Stimulated activated CD4-positive, alpha-beta T cell treated with anti-CD3 and anti-CD28 coated beads, Interleukin-2, amount 100 ng/mL, for 24 hours (primary cell): ENCODE results near the gene EXOC4.

Source experiments
- DNase-seq, 2 donors: peaks; one replicate each; pipeline ENCODE4 v3.0.0-alpha.2; 2020

Gene EXOC4

DNA sequence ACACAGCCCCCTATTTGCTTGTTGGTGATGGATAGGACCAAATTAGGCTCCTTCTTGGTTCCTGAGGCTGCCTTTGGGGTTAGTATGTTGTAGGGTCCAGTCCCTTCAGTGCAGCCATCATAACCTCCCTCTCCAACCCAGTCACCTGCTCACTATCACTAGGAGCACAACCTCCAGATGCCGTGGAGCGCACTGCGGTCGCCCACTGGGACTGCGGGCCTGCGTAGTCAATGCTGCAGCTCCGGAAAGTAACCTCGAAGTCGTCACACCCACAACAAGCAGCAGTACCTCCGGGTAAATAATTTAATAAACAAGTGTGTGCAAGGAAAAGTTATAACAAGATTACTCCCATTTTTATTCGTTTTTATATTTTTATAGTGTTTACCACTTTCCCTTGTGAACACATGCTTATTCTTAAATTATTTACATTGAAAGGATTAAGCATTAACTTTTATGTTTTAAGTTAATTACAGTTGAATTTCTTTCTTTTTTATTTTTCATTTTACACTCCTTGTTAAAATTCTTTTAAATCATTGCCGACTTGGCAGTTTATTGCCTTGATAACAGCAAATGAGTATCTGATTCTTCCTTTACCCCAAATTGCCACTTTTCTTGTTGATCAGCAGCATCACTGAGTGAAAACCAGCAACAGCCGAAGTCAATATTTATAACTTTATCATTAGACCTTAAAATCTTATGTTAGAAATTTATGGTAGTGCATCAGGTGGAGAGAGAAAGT is 474.8 kb downstream of the EXOC4 start:
- DNase-seq: no peak

GRCh38 chr7:133730360-133730759 is 477.5 kb downstream of the EXOC4 start:
- no peak for DNase-seq

GRCh38 chr7:133733401-133733800 is 480.5 kb downstream of the EXOC4 start:
- no peak for DNase-seq

DNA sequence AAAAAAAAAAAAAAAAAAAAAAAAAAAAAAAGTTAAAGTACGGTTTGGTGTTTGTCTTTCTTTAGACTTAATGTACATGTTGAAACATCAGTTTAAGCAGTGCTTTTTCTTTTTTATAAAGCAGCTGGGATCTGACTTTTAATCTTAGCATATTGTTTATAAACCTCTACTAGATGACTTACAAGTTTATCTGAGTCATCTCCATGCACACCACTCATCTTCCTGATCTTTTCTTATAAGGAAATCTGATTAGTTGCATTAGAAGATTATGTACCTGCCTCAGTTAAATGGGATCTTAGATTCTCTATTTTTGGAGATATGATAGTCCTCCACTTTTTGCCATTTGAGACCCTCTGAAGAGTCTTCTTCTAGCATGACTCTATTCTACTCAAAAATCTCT is 482.3 kb downstream of the EXOC4 start:
- DNase-seq: no peak

DNA sequence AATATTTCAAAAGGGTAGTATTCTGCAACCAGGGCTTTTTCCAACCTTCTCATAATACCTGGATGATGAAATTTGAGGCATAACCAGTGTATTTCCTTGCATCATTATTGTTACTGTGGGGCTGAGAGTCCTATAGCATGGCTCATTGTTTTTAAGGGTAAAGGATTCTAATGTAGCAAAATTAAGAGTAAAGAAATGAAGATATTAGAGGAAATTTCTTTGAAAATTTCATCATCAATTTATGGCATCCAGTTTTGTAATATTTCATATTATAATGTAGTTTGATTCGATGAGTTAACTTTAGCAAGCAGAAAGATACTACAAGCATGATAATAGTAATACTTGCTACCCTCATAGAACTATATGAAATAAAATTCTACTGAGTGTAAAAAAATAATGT is 486.9 kb downstream of the EXOC4 start:
- no peak for DNase-seq

- no peak for DNase-seq
These were observed 488.2 kb downstream of the EXOC4 start for GRCh38 chr7:133741078-133741477.

DNA sequence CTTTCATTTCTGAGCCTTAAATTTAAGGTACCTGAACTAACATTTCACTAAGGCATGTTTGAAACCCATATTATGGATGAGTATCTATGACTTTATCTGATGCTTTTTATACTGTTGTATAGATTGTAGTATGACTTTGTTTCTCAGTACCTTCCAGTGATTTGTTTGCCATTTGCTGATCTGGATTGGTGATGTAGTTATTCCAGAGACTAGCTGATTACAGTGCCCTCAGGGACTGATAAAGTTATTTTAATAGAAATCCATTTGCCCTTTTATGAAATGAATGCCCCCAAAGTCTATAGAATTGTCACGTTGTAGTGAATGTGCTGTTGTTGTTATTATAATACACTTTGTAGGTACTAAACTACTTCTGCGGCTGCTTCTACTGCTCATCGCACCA is 488.8 kb downstream of the EXOC4 start:
- DNase-seq: no peak

DNA sequence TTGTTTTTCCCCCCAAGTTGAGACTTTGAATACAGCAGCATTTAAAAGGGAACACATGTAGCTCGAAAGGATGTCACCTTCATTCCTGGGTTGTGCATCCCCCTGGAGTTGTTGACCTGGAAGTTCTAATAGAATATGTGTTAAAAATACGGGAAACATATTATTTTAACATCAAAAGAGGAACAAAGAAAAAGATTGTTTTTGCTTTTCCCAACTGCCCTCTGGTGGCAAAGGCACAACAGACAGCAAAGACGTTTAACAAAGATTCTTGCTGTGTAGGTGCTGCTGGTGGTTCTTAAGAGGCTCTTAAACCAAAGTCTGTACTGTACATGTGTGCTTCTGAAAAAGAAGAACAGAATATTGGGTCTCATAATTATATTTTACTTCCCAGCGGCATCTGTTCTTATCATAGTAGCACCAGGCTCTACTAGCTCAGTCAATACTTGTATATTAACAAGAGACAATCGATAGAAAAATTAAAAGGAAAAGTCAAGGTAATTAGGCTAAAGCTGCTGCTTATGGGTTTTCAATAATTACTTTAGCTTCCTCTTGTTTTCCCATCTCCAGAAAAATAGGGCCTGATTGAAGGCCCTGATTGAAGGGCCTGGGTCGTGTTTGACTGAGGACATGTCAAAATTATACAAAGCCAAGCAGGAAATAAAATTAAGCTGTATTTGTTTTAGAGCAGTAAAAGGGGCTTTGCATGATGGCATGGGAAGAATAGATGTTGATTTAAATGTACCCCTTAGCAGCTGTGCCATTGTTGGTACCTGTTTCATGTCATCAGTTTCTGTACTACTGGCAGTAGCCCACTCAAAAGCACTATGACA is 490.0 kb downstream of the EXOC4 start:
- no peak for DNase-seq

DNA sequence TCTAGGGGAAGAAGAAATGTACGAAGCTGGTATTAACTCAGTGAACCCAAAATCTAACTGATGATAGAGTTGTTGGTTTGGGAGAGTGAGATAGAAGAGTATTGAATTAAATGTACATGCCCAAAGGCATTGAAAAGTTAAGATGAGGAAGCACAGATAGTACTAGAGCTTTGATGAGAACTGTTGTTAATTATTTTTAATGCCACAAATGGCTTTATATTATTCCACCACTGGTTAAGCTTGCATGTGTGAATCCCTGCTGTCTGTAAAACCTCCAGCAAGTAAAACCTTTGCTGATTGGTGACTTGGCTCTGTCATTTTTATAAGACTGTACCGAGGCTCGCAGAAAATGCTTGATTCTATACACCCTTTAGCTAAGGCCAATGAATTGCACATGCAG is 491.6 kb downstream of the EXOC4 start:
- no peak for DNase-seq

GRCh38 chr7:133746305-133746704 is 493.4 kb downstream of the EXOC4 start:
- no peak for DNase-seq

GRCh38 chr7:133746847-133747246 is 494.0 kb downstream of the EXOC4 start:
- no peak for DNase-seq

DNA sequence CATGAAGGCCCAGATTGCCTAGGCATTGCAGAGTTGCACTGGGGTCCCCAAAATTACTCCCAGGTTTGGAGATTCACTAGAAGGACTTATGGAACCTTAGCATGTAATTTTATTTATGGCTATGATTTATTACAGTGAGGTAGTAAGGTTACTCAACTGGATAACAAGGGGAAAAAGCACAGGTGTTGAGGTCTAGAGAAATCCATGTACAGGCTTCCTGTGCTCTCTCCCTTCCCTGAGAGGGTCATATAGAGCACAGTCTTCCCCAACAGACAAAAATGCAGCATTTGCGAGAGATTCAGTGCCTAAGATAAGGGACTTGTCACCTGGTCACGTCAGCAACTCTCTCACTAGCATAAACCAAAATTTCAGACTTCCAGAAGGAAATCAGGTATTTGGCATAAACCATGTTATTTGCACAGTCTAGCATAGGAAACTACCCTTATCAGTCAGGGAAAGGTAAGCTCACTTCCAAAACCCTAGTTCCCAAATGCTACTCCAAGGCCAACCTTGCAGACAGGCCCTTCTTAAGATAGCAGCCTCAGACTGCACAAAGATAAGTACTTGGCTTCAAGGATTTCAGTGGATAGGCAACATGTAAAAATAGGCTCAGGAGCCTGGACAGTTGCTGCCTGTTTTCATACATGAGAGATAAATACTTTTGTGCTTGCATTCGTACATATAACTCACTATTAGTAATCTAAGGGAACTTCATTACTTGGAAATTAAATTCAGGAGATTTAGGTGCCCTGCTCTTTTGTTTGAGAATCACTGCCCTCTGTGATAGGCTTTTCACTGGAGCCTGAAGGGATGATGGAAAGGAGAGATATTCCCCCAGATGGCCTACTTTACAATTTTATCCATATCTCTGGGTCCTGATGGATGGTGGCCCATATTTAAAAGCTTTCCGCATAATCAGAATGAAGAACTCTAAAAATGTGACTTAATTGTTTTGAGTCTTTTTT is 495.8 kb downstream of the EXOC4 start:
- no peak for DNase-seq

GRCh38 chr7:133750287-133750686 is 497.4 kb downstream of the EXOC4 start:
- no peak for DNase-seq

DNA sequence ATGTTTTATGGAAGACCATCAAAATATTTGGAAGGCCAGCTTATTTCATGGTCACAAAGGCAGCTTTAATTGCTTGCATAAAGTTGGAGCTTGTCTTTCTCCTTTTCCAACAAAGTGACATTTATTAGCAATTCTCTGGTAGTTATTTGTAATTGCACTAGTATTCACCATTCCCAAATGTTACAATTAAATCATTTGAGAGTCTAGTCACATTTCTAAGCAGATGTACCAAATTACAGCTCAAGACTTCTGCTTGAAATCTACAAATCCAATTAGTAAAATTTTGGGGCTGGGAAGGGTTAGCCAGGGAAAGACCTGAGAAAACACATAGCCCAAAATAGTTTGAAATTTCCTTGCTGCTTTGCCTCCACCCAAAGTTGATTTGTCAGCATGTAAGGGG is 498.2 kb downstream of the EXOC4 start:
- no peak for DNase-seq

GRCh38 chr7:133753513-133753912 is 500.6 kb downstream of the EXOC4 start:
- DNase-seq: no peak

DNA sequence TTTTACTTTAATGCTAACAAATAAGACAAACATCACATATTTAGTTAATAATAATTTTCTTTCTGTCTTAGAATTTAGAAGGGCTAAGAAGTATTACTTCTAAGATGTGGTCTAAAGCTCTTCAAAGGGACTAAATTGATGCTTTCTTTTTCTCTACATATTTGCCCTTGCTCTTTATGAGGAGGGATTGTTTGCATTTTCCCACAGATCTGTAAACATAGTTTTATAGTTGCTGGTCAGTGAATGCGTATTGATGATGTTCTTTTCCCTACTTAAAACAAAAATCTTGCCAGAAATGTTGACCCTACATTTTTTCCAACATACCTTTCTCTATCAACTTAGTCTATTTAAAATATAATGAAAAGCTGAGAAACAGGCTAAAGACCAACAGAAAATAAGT is 501.8 kb downstream of the EXOC4 start:
- no peak for DNase-seq

DNA sequence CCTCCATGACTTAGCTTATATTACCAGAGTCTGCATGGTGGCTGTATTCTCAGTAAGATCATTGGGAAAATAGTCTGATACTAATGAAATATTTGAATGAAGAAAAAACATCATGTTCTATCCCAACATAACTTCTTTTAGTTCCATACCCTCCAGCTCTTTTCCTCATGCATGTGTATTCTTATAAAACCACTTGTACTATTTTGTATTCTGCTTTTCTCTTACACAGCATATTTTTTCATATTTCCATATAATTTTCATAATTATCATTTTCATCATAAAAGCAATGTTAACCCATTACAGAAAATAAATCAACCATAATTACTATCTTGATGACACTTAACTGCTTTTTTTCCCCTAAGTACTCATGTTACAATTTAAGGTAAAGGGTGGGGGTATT is 503.0 kb downstream of the EXOC4 start:
- DNase-seq: no peak

DNA sequence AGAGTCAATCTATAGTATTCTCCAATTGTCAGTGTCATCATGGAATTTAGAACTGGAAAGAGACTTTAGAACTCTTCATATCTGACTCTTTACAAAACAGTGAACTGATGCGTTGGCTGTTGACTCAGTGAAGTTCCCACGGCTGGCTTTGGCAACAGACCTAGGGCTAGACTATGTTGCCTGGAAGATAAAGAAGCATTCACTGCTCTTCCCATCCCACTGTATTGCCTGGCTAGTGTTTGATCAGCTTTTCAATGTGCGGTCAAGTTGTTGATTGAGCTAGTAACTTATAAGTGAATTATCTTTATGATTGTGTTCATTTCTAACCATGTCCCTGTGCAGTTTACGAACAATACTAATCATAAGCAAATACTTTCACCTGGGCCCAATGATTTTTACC is 508.6 kb downstream of the EXOC4 start:
- no peak for DNase-seq

DNA sequence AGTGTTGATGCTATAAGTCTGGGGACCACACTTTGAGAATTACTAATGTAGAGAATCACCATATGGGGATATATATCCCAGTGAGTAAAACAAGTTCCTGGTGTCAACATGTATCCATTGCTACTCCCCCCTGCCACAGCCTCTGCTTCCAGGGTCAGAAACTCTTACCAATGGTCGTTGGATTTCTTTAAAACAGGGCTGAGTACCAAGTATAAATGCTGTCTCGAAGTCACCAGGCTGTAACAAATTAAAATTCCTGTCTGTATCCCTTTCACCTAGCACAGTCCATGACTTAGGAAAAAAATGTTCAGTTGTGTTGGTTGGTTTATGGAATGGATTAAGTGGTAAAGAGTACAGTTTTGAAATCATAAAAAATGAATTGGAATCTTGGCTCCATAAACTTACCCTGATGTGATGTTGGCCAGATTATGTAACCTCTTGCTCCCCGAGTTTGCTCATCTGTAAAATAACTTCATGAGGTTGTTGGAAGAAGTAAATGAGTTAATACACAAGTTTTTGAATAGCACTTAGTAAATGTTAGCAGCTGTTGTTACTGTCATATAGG is 510.3 kb downstream of the EXOC4 start:
- no peak for DNase-seq

GRCh38 chr7:133769668-133770067 is 516.8 kb downstream of the EXOC4 start:
- no peak for DNase-seq

DNA sequence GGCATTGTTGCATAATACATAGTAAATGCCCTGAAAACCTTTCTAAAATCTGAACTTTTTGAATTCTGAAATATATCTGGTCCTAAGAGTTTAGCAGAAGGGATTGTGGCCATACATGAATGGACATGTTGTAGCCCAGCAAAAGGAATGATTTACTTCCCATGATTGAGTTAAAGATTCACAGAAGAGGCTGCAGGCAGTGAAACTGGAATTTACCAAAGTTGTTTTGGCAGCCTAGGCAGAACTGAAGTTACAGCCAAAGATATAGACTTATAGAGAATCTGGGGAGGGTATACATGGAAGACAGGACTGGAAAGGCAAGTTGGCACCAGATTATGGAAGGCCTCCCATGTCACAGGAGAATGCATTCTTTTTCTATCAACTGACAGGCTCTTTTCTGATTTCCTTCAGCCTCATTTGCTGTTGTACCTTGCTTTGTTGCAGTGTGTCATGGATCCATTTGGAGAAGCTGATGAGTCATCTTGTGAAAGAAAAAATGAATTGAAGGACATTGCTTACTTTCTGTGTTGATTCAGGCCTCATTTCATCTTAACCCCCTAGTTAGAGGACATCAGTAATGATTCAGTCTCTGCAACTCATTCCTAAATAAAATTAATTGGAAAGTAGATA is 518.1 kb downstream of the EXOC4 start:
- no peak for DNase-seq

- DNase-seq: no peak
These were observed 519.0 kb downstream of the EXOC4 start for GRCh38 chr7:133771788-133772419.
